Thoracic aorta (tissue), 2 donors: ENCODE data around the gene LMLN. TPM values are rescaled to one million over a fixed set of nuclear protein-coding genes. Genes with fewer than 3 reads are reported as not detected.
"Not testable (repeated sequence)": the region's sequence is repeated elsewhere in the genome, so short reads cannot be mapped to it uniquely, and the experiment has no call there.

Experiments used
- ATAC-seq: fragments of 150-250 bp; one replicate; pipeline ENCODE4 v1.8.0; 2017; ENCODE audit warnings: low read depth; ENCODE audit not compliant: insufficient number of reproducible peaks, low FRiP score
- DNase-seq: peaks from one replicate; pipeline ENCODE4 v3.0.0-alpha.2; 2020; ENCODE audit warnings: low spot score
- H3K27ac ChIP-seq, 2 donors: fragments of 200-600 bp; sonication (generic); 1 replicate in 1 of 2; 2 replicates in 1 of 2; pipeline ENCODE4 v1.5.1; 2016; ENCODE audit warnings: mild to moderate bottlenecking in 2 of 2, moderate library complexity in 2 of 2
- H3K27me3 ChIP-seq: fragments of 200-600 bp; sonication (generic); replicated peaks from 2 replicates; pipeline ENCODE4 v1.6.0; 2016; ENCODE audit warnings: mild to moderate bottlenecking; ENCODE audit not compliant: insufficient read depth
- H3K36me3 ChIP-seq: fragments of 200-600 bp; sonication (generic); one replicate; pipeline ENCODE4 v1.5.1; 2016
- H3K4me1 ChIP-seq, 2 donors: fragments of 200-600 bp; sonication (generic); 1 replicate in 1 of 2; 2 replicates in 1 of 2; pipeline versions ENCODE4 v1.5.1 to v1.6.0; 2016; ENCODE audit warnings: low read depth in 2 of 2, mild to moderate bottlenecking in 1 of 2; ENCODE audit not compliant: control insufficient read depth in 1 of 2
- H3K4me3 ChIP-seq: fragments of 200-600 bp; sonication (generic); 2 replicates; pipeline ENCODE4 v1.5.1; 2016; ENCODE audit warnings: mild to moderate bottlenecking
- H3K9me3 ChIP-seq: fragments of 200-600 bp; sonication (generic); 2 replicates; pipeline ENCODE4 v1.5.1; 2016
- total RNA-seq, 2 donors: library from RNA; depleted of rRNA; stranded (reverse); fragments of >200 nt; gene quantifications; one replicate each; pipeline versions ENCODE4 v1.1.0 to v1.2.3, GENCODE V29; 2016
- TF ChIP-seq, protein P1 (sequence below): fragments of 200-600 bp; sonication (generic); IDR thresholded peaks from one replicate; pipeline ENCODE4 v1.5.1; 2019; ENCODE audit warnings: antibody characterized with exemption

Gene LMLN
- total RNA-seq, 2 donors from 2014 or later = 1.2 to 4.1 TPM

DNA sequence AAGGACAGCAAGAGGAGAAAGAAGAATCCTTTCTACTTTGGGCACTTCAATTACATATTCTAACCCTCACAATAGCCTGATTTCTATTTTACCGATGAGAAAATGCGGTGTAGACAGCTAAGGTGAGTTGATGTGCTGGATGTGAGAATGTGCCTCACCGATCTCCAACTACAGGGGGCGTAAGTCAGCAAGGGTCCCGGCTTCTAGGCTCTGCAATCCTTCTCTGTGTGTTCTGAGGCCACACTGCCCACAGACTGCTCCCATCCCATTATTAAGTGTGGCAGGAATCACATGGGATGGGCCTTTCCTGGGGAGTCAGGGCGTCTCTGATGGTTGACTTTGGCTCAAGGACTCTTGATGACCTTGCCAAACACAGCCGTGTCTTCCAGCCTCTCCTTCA, 33.6 kb upstream of the LMLN start:
- peaks cover 2% of the 10 kb centered on the region for H3K36me3 ChIP-seq
- no peak for DNase-seq

DNA sequence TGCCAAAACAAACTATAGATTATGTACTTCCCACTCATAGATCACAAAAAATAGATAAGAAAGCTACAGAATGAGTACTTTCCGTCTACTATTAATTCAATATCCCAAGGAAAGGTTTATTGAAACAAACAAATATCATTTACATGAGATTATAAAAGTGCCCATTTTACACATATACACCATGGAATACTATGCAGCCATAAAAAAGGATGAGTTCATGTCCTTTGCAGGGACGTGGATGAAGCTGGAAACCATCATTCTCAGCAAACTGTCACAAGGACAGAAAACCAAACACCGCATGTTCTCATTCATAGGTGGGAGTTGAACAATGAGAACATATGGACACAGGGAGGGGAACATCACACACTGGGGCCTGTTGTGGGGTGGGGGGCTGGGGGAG, 32.4 kb upstream of the LMLN start:
- not testable (repeated sequence) for DNase-seq, H3K4me3 ChIP-seq, H3K27ac ChIP-seq, ATAC-seq, H3K36me3 ChIP-seq, H3K9me3 ChIP-seq, H3K27me3 ChIP-seq, H3K4me1 ChIP-seq

More for the DNA sequence above, 33.6 kb upstream of the LMLN start:
- ATAC-seq = no peak
- Histone ChIP-seq H3K4me1 (no peaks in the 10 kb centered on the region), H3K9me3 (no peaks in the 10 kb centered on the region), H3K4me3 (no peak overlapping the region), H3K27me3 (no peaks in the 10 kb centered on the region), H3K27ac (no peak overlapping the region)
- TF ChIP-seq, protein P1, sequence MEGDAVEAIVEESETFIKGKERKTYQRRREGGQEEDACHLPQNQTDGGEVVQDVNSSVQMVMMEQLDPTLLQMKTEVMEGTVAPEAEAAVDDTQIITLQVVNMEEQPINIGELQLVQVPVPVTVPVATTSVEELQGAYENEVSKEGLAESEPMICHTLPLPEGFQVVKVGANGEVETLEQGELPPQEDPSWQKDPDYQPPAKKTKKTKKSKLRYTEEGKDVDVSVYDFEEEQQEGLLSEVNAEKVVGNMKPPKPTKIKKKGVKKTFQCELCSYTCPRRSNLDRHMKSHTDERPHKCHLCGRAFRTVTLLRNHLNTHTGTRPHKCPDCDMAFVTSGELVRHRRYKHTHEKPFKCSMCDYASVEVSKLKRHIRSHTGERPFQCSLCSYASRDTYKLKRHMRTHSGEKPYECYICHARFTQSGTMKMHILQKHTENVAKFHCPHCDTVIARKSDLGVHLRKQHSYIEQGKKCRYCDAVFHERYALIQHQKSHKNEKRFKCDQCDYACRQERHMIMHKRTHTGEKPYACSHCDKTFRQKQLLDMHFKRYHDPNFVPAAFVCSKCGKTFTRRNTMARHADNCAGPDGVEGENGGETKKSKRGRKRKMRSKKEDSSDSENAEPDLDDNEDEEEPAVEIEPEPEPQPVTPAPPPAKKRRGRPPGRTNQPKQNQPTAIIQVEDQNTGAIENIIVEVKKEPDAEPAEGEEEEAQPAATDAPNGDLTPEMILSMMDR = no peak

DNA sequence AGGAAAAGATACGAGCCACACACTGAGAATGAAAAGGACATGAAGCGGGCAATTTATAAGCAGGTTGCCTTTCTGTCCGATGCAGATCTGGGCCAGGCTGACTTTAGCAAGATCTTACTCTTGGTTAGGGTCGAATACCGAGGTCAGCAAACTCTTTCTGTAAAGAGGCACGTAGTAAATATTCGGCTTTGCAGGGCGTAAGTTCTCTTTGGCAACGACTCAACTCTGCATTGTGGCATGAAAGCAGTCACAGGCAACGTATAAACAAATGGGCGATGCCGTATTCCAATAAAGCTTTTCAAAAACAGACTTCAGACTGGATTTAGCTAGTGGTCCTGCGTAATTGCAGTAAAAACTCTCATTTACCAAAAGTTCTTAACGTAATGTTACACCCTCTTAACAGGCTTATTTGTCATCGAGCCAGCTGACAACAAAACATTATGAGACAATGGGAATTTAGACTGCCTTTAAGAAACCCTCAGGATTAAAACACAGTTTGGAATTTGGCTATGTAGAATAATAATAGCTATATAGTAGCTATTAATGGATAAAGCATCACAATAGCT, 23.1 kb upstream of the LMLN start:
- peaks cover 3% of the 10 kb centered on the region for H3K36me3 ChIP-seq
- no peak overlapping the region for H3K27ac ChIP-seq
- DNase-seq (no peak), ATAC-seq (no peak)
- no peak overlapping the region for H3K4me3 ChIP-seq
- H3K4me1 ChIP-seq = no peaks in the 10 kb centered on the region
- H3K9me3 ChIP-seq = no peaks in the 10 kb centered on the region
- H3K27me3 ChIP-seq = no peaks in the 10 kb centered on the region
- TF ChIP-seq, protein P1 = no peak

DNA sequence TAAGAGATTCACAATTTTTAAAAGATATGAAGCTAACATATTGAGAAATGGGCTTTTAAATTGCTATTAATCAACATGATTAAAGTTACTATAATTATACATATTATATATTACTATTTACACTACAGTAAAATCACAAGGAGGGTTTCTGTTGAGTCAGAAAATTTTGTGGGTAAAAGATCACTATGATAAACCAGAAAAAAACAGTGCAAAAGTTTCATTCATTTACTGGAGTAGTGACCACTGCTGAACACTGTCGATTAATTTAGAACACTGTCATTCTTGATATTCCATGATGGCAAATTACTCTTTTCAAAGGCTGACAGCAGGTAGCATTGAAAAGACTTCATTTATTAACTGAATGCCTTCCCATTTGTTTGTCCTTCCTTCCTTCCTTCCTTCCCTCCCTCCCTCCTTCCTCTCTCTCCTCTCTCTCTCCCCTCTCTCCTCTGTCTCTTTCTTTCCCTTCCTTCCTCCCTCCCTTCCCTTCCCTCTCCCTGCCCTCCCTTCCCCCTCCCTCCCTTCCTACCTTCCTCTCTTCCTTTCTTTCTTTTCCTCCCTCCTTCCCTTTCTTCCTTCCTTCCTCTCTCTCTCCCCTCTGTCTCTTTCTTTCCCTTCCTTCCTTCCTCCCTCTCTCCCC, 19.2 kb upstream of the LMLN start:
- TF ChIP-seq, protein P1 = no peak
- ATAC-seq = no peak
- Histone ChIP-seq H3K36me3 (no peaks in the 10 kb centered on the region), H3K4me1 (no peaks in the 10 kb centered on the region), H3K27ac (no peak overlapping the region), H3K27me3 (no peaks in the 10 kb centered on the region), H3K9me3 (no peaks in the 10 kb centered on the region), H3K4me3 (no peak overlapping the region)
- DNase-seq = no peak

DNA sequence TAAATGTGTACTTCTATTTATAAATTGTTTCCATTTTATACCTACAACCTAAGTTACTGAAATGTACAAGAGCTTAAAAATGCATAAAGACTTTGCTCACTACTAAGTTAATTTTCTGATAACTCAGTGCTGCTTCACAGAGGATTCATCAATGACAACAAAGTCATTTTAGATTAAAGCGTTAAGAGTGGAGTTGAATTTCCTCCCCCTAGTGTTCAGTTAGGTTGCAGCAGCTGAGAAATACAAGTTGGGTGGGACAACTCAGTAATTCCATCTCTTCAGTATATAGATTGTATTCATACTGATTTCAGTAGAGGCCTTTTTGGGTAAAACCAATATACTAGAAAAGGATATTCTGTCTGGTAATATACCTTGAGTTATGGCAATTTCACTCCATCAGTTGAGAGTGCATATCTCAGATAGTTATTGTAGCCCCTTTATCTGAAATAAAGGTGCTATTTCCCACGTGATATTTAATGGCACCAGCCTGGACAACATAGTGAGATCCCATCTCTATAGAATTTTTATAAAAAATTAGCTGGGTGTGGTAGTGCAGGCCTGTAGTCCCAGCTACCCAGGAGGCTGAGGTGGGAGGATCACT, 17.0 kb upstream of the LMLN start:
- no peak for ATAC-seq

More for the DNA sequence above, 17.0 kb upstream of the LMLN start:
- no peaks in the 10 kb centered on the region for H3K9me3 ChIP-seq
- no peak for DNase-seq
- TF ChIP-seq, protein P1 = peak; percentile 58
- no peak overlapping the region for H3K27ac ChIP-seq
- H3K4me3 ChIP-seq = no peak overlapping the region
- no peaks in the 10 kb centered on the region for H3K27me3 ChIP-seq
- H3K36me3 ChIP-seq = no peaks in the 10 kb centered on the region
- no peaks in the 10 kb centered on the region for H3K4me1 ChIP-seq
